GM19468 (cell line): ENCODE measurements around the gene INPPL1.
"Not testable (repeated sequence)": the region's sequence is repeated elsewhere in the genome, so short reads cannot be mapped to it uniquely, and the experiment has no call there.

Experiments used
- ATAC-seq: cut with Tn5 transposase; IDR thresholded peaks from one replicate; pipeline ENCODE4 v1.9.1; 2021; ENCODE audit warnings: mild to moderate bottlenecking, moderate library complexity, moderate number of reproducible peaks; ENCODE audit not compliant: unreplicated experiment; ENCODE audit errors: extremely low read depth

Gene INPPL1

GRCh38 chr11:72224564-72225410 lies at the start of gene INPPL1:
TSS of gene INPPL1 (plus strand) at chr11:72224767. CDS start at chr11:72224985, 218 bp downstream.
- ATAC-seq: no peak

- ATAC-seq: no peak
Measured at GRCh38 chr11:72177656-72178055, 46.9 kb upstream of the INPPL1 start.

GRCh38 chr11:72179049-72179803 lies 45.3 kb upstream of the INPPL1 start:
- ATAC-seq: no peak

GRCh38 chr11:72179804-72180396 lies 44.7 kb upstream of the INPPL1 start:
- no peak for ATAC-seq

GRCh38 chr11:72180892-72181552 lies 43.5 kb upstream of the INPPL1 start:
- ATAC-seq: not testable (repeated sequence)

- not testable (repeated sequence) for ATAC-seq
Measured at GRCh38 chr11:72181553-72181958, 43.0 kb upstream of the INPPL1 start.

GRCh38 chr11:72188267-72188666 lies 36.3 kb upstream of the INPPL1 start:
- no peak for ATAC-seq

GRCh38 chr11:72189455-72190250 lies 34.9 kb upstream of the INPPL1 start:
- no peak for ATAC-seq

GRCh38 chr11:72190631-72191071 lies 33.9 kb upstream of the INPPL1 start:
- ATAC-seq: no peak

GRCh38 chr11:72191961-72192381 lies 32.6 kb upstream of the INPPL1 start, which contains the start of gene FOLR1:
TSS of gene FOLR1 (plus strand) at chr11:72192140. CDS start at chr11:72192174, 34 bp downstream.
- no peak for ATAC-seq

- ATAC-seq: no peak
Measured at GRCh38 chr11:72195518-72196270, 28.9 kb upstream of the INPPL1 start.

GRCh38 chr11:72201445-72201844 lies 23.1 kb upstream of the INPPL1 start:
- not testable (repeated sequence) for ATAC-seq

GRCh38 chr11:72202571-72202970 lies 22.0 kb upstream of the INPPL1 start:
- no peak for ATAC-seq

- ATAC-seq: no peak
Measured at GRCh38 chr11:72203163-72203562, 21.4 kb upstream of the INPPL1 start.

- no peak for ATAC-seq
Measured at GRCh38 chr11:72204886-72205285, 19.7 kb upstream of the INPPL1 start.

GRCh38 chr11:72206794-72207193 lies 17.8 kb upstream of the INPPL1 start:
- ATAC-seq: not testable (repeated sequence)

- no peak for ATAC-seq
Measured at GRCh38 chr11:72208281-72208680, 16.3 kb upstream of the INPPL1 start.

- no peak for ATAC-seq
Measured at GRCh38 chr11:72209101-72209500, 15.5 kb upstream of the INPPL1 start.

GRCh38 chr11:72216638-72217037 lies 7.9 kb upstream of the INPPL1 start, which contains the start of gene FOLR2:
TSS of gene FOLR2 (plus strand) at chr11:72216794. CDS start at chr11:72218585, 1,791 bp downstream.
- ATAC-seq: no peak
